Activated CD4-positive, alpha-beta T cell treated with anti-CD3 and anti-CD28 coated beads for 4 hours (primary cell): ENCODE data around the gene PPIF.

Experiments used
- DNase-seq, 2 donors: peaks; one replicate each; pipeline ENCODE4 v3.0.0-alpha.2; 2020

The PPIF gene

DNA sequence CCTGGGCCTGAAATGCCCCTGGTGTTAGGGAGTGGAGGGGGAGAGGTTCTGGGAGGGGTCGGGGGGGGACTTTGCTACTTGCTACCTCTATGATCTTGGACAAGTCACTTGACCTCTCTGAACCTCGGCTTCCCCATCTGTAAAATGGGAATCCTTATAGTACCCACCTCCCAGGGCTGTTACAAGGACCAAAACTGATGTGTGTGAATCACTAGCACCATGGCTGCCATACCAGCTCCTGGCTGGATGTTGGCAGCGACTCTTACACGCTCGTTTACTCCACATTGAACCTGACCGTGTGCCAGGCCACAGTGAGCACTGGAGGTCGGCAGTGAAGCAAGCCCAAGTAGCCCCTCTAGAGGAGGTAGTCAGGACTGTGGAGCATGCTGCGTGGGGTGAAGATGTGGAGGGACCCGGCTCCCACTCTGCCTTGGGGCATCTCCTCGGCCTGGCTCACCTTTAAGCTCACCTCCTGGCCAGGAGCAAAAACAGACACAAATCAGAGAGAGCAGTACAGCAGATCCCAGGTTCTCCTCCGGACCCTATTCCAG, 28.9 kb downstream of the PPIF start:
- DNase-seq, result no peak

DNA sequence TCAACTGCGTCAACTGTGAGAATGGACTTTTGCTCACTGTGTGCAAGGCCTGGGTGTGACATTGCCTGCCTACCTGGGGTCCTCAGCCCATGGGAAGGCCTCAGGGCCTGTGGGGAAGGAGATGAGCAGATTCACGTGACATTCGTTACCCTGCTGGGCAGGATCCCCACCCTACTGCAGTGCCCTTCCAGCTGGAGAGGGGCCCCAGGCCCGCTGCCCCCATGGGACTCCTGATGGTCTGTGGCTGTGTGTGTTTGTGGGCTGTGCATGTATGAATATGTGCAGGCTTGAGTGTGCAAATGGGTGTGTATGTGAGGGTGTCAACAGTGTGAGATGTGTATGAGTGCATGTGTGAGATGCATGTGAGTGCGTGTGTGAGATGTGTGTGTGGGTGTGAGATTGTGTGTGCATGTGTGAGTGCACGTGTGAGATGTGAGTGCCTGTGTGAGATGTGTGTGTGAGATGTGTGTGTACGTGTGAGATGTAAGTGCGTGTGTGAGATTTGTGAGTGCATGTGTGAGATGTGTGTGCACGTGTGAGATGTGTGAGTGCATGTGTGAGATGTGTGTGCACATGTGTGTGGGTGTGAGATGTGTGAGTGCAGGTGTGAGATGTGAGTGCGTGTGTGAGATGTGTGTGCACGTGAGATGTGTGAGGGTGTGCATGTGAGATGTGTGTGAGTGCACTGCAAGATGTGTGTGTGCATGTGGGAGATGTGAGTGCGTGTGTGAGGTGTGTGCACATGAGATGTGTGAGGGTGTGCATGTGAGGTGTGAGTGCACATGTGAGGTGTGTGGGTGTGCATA, 29.7 kb downstream of the PPIF start:
- no peak for DNase-seq

GRCh38 chr10:79377557-79378382, 30.5 kb downstream of the PPIF start:
- DNase-seq, result no peak

DNA sequence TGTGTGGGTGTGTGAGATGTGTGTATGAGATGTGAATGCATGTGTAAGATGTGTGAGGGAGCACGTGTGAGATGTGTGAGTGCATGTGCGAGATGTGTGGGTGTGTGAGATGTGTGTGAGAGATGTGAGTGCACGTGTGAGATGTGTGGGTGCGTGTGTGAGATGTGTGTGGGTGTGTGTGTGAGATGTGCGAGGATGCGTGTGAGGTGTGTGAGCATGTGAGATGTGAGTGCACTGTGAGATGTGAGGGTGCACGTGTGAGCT, 31.0 kb downstream of the PPIF start:
- DNase-seq, result no peak

DNA sequence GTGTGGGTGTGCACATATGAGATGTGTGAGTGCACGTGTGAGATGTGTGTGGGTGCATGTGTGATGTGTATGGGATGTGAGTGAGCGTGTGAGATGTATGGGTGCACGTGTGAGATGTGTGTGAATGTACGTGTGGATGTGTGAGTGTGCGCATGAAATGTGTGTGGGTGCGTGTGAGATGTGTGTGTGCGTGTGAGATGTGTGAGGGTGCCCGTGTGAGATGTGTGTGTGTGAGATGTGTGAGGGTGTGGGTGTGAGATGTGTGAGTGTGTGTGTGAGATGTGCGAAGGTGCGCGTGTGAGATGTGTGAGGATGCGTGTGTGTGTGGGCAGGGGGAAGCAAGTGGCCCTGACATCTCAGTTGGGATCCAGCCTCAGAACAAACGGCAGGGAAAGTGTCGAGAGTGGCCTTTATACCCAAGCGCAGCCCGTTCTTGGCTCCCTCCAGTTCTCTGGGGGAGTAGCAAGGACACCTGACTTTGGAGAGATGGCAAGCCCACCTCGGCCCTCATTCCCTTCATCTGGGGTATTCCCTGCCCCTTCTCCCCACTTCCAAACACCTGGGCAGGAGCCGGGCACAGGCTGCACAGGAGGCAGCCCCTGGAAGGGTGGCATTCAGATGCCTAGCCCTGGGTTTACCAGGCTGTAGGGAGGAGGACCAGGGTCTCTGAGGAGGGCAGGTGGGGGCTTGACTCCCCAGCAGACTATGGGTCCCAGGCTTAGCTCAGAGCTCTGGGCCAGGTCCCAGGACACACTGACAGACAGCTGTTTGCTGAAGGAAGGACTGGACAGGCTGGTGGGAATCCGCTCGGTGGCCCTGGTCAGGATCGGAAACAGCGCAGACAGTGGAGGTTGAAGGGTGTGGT, 31.6 kb downstream of the PPIF start:
- DNase-seq, result no peak

GRCh38 chr10:79379512-79380124, 32.3 kb downstream of the PPIF start:
- no peak for DNase-seq

DNA sequence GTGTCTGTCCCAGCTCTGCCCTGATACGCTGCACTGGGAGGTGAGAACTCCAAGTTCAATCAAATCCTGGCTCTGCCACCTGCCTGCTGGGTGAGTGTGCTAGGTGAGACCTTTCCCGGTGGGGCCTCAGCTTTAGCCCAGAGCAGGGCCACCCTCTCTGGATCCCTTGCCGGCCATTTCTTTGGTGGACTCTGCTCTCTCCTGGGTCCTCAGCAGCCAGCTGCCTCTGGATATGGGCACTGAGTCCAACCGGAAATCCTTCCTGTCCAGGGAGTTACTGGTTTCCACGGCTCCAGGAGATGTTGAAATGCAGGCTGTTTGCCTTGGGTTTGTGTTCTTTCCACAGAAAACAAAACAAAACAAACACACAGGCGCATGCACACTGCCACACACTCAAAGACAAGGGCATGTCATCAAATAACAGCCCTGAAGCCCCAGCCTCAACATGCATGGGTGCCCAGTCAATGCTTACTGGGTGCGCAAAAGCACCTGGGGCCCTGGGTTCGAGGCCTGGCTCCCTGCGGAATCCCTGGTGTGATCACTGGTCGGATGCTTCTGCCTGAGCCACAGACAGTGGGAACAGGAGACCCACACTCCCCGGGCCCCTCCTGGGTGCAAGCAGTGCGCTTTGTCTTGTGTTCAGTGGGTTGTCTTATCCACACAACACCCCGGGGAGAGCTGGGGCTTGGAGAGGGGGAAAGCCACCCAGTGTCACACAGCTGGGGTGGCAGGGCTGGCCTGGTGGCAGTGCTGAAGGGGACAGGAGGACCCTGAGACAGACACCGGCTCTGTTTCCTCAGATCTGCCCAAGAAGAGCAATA, 33.1 kb downstream of the PPIF start:
- DNase-seq, result no peak

DNA sequence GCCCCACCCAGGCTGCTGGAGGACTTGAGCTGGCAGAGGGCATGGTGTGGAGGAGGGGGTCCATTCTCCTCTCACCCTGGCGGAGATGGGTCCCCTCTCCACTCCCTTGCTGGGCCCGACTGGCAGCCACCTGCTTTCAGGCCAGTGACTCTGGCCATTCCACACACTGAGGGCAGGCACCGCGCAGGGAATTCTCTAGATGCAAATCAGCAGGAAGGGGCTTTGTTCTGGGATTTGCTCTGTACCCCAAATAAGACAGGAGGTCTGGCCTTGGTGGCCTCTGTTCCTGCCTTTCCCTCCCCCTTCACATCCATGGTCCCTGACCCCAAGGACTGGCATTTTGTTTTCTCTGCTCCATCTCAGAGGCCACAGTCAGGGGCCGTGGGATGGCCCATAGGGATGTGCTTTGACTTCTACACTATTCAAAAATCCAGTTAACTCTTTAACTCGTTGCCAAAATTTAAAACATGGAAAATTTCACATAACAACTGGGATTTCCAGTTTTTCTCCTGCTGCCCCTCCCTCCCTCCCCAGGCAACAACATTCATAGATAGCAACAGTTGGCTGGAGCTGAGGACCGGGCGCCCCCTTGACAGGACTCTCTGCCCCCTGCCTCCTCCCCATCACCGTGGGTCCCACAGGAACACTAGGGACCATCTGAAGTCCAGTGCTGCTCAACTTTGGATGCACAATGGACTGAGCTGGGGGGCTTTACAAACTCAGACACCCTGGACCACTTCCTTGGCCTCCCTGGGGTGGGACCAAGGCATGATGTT, 33.9 kb downstream of the PPIF start:
- no peak for DNase-seq

DNA sequence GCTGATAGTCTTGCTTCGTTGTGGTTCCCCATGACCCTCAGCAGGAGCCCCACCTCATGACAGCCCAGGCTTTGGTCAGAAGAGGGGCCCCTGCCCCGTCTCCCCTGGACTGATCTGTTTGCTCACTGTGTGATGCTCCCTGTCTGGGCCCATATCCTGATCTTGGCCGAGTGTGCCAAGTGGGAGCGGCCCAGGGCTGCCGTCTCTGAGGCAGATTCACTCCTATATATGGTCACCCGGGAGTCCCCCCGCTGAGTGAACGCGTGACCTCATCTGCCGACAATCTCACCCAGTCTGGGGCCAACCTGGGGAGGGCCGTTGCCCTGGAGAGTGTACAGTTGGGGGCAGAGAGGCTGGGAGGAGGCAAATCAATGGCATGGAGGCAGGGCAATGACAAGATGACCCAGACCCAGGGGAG, 34.5 kb downstream of the PPIF start:
- DNase-seq, result no peak

DNA sequence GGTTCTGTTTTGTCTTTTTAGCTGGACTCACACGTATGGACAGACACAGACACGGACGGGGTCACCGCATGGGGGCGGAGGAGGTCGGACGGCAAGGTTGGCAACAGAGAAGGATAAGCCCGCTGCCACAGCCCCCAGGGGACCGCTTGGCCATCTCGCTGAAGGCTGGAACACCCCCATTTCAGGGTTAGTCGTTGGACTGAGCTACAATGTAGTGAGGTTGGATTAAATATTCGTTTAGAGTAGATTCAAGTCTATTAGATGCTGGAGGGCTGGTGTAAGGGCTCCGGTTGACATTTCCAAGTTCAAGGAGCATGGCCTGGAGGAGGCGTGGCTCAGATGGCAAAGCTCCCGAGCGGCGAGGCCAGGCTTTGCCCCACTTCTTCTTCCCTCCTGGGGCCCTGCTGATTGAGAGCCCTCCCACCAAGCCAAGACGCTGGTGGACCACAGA, 35.2 kb downstream of the PPIF start:
- no peak for DNase-seq

GRCh38 chr10:79383974-79384606, 36.8 kb downstream of the PPIF start:
- no peak for DNase-seq

GRCh38 chr10:79384773-79385391, 37.6 kb downstream of the PPIF start:
- DNase-seq, result no peak

- no peak for DNase-seq
These were observed 38.1 kb downstream of the PPIF start for GRCh38 chr10:79385392-79385795.

GRCh38 chr10:79385804-79386531, 38.7 kb downstream of the PPIF start:
- DNase-seq, result no peak

DNA sequence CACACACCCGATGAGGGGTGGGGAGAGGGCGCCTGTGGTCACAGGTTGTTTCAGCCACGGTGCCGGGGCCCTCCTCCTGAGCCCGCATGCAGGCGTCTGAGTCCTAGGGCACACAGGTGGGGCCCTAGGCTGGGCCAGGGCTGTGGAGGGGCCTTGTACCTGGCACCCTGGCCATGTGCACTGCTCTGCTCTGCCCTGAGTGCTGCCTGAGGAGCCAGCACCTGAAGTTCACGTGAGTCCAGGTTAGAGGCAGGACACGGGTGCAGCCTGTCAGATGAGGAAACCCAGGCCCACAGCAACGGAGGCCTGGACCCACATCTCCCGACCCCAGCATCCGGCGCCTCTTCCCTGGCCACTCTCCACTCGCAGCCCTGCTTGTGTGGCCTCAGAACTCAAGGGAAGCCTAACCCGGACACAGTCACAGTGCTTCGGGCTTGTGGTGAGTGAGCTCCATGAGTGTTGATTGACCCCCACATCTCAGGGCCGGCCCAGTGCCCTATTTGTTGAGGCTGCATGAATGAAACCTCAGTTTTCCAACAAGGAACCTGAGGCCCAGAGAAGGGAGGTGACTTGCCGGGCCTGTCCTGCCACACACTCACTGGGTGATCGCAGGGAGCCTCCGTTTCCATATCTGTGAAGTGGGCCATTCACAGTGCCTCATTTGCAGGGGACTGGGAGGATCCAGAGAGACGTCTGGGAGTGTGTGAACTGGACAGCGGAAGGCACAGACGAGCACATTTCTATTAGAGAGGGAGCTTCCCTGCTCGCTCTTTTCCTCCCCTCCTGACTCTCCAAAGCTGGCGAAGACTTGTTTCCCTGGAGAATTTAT, 39.6 kb downstream of the PPIF start:
- DNase-seq, result no peak

DNA sequence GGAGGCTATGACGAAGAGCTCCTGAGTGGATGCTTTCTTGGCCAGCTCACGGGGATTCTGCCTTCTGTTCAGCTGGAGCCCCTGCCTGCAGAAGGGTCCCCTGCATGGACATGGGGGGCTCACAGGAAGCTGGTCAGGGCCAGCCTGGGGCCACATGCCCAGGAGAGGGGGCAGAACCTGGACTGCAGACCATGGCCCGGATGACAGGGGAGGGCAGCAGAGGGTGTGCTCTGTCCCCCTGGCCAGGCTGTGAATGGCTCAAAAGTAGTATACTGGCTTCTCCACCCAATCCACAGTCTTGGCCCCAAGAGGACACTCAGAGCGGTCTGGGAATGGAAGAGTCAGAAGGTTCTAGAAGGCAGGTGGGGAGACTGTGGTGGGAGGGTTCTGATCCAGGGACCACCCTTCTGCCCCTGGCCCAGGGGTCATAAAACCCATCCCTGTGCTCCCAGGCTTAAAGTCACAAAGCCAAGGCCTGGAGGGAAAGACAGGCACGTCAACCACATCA, 40.3 kb downstream of the PPIF start:
- DNase-seq, result no peak

GRCh38 chr10:79387974-79388850, 40.9 kb downstream of the PPIF start:
- no peak for DNase-seq
